ENCODE measurements around the gene NIP7. TPM values are rescaled to one million over a fixed set of nuclear protein-coding genes. Genes with fewer than 3 reads are reported as not detected.

Gene NIP7
- total RNA-seq, 1 experiment from 2014 or later = 72.8 TPM

DNA sequence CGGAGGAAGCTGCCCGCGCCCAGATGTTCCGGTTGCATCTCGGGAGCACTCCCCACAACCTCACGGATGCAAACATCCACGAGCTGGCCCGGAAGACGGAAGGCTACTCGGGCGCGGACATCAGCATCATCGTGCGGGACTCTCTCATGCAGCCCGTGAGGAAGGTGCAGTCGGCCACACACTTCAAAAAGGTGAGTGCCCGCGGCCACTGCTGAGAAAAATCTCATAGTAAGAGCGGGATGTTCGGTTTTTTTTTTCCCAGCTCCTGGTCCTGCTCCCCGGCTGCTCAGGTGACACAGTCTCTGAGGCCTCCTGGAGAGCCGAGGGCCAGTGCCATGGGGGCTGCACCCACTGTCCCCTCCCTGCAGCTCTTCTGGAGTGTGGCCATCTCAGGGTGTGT, 18.5 kb upstream of the NIP7 start:
- Histone ChIP-seq H2BK15ac (ENCODE audit: low read depth, low read length) (no peak overlapping the region), H2BK5ac (ENCODE audit: insufficient read length, low read length) (no peak overlapping the region), H2AK5ac (ENCODE audit: insufficient read length, low read length) (no peak overlapping the region), H3K56ac (ENCODE audit: insufficient read length, low read depth, low read length) (no peak overlapping the region), H4K8ac (replicated peaks; ENCODE audit: insufficient read length, low read depth, low read length) (no peak overlapping the region), H3K9ac (ENCODE audit: extremely low read depth, insufficient read length, low read length) (no peak overlapping the region), H3K9me3 (ENCODE audit: control insufficient read depth, low read depth, low read length) (no peaks in the 10 kb centered on the region), H3K79me2 (ENCODE audit: insufficient read depth, low read length) (no peaks in the 10 kb centered on the region), H3K23ac (ENCODE audit: insufficient read length, low read depth, low read length) (no peak overlapping the region), H3K27ac (ENCODE audit: insufficient read length, low read depth, low read length) (no peak overlapping the region), H2BK12ac (ENCODE audit: insufficient read length, low read depth, low read length) (no peak overlapping the region), H4K5ac (ENCODE audit: insufficient read length, low read depth, low read length) (no peak overlapping the region), H4K91ac (ENCODE audit: insufficient read length, low read depth, low read length) (no peak overlapping the region), H2BK120ac (ENCODE audit: low read depth, low read length, poor library complexity, severe bottlenecking) (no peak overlapping the region), H3K27me3 (ENCODE audit: insufficient read depth, low read length) (no peaks in the 10 kb centered on the region), H2BK20ac (ENCODE audit: low read depth, low read length, poor library complexity, severe bottlenecking) (no peak overlapping the region), H3K4me1 (ENCODE audit: insufficient read depth, low read length) (no peaks in the 10 kb centered on the region), H3K4me2 (ENCODE audit: insufficient read depth, insufficient read length, low read length) (no peak overlapping the region), H4K20me1 (ENCODE audit: control insufficient read depth, insufficient read depth, insufficient read length) (no peaks in the 10 kb centered on the region), H3T11ph (ENCODE audit: low read length) (no peak overlapping the region), H3K4ac (ENCODE audit: low read depth, low read length) (no peak overlapping the region), H3K79me1 (ENCODE audit: insufficient read depth, low read depth, low read length, poor library complexity, severe bottlenecking) (no peaks in the 10 kb centered on the region), H3K23me2 (ENCODE audit: insufficient read length, low read depth, low read length, poor library complexity, severe bottlenecking) (no peaks in the 10 kb centered on the region), H2AFZ (ENCODE audit: low read length) (no peak overlapping the region), H3K18ac (ENCODE audit: insufficient read length, low read depth, low read length) (no peak overlapping the region), H3K14ac (ENCODE audit: insufficient read depth, low read length) (no peak overlapping the region)
- no CpG with 5 or more reads among the region's 22 CpGs for WGBS (ENCODE audit: extremely low coverage, insufficient read length, low lambda C conversion rate)
- Mint-ChIP-seq H3K4me3 (no peak overlapping the region; a peak in 1 of 5 replicates), H3K36me3 (ENCODE audit: insufficient read depth in 1 of 3, low read depth in 3 of 3) (peaks cover 46 to 92% (median 86%) of the 10 kb centered on the region in 3 experiments), H3K27me3 (ENCODE audit: low read depth) (no peaks in the 10 kb centered on the region), H3K9me3 (no peaks in the 10 kb centered on the region), H3K4me1 (0 out of 4 replicates have a peak, but pooled peaks cover 0 to 4% of the 10 kb centered on the region in 2 experiments), H3K27ac (peak overlapping the region in 2 of 3 experiments; percentile 70 to 71; a peak in 2 of 7 replicates)
- TF ChIP-seq CTCF (conservative IDR thresholded peaks at IDR 0.05) = no peak
- no peak for DNase-seq

Measured in H9 (cell line).